Measurements from ENCODE around the gene PATJ.
A peak's percentile ranks its signal among the peaks of the same experiment; 100 is the strongest.
"Not testable (repeated sequence)": the region's sequence is repeated elsewhere in the genome, so short reads cannot be mapped to it uniquely, and the experiment has no call there.

Gene PATJ

GRCh38 chr1:62176597-62177312 is 434.5 kb downstream of the PATJ start:
- no peak for DNase-seq (ENCODE audit: low spot score)

DNA sequence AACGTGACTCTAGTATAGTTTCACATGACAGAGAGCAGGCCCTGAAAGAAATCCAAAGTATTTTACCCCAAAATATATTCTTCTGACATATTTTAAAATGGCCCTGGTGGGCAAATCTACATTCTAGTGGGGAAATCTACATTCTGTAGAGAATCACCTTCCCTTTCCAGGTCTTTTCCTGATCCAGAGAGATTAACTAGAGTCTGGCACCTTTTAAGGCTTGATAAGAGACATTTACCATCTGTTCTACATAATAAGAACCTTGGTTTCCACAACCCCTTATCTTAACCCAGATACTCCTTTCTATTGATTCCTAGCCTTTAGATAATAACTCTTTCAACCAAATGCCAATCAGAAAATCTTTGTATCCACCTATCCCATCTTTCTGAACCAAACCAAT is 435.3 kb downstream of the PATJ start:
- no peak for DNase-seq (ENCODE audit: low spot score)

DNA sequence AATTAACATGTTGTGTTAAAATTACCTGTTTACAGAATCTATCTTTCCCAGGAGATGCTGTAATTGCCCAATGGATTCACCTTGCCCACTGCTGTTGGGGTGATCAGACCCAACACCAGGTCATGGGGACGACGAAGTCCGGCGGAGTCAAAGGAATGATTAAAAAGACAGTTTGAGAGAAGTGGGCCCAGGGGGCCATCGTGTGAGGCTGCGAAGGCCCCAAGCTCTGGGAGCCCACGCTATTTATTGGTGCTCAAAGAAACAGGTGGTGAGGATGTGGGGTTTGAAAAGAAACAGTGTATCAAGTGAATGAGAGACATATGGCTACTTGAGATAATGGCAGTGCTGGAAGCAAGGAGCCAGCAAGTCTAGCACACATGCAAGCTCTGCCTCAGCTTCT is 436.1 kb downstream of the PATJ start:
- no peak for DNase-seq (ENCODE audit: low spot score)

DNA sequence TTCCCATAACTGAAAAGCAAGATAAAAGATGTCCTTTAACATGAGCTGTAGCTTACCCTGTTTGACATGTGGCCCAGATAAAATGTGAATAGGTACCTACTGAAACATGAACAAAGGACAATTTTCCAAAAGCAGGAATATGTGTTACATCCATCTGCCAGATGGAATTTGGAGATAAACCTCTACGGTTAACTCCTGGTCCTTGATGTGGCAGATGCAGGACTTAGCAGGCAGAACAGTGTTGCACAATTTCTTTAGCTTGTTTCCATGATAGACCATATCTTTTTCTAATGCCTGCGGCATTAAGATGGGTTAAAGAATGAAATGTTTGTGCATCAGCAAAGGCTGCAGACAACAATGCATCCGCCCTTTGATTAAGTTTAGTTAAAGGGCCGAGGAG is 437.8 kb downstream of the PATJ start:
- DNase-seq (ENCODE audit: low spot score), result not testable (repeated sequence)

DNA sequence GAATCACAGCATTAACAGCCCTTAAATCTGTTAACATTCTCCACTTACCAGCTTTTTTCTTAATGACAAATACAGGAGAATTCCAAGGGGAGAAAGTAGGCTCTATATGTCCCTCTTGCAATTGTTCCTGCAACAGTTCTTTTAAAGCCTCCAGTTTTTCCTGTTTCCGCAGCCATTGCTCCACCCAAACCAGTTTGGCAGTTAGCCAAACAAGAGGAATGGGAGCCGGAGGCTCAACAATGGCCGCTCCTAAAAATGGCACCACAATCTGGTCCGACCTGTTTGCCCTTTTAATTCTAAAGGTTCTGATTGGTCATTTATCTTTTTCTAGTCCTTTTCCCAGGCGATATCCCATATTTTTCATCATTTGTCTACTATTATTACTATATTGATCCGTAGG is 438.4 kb downstream of the PATJ start:
- DNase-seq (ENCODE audit: low spot score), result no peak

DNA sequence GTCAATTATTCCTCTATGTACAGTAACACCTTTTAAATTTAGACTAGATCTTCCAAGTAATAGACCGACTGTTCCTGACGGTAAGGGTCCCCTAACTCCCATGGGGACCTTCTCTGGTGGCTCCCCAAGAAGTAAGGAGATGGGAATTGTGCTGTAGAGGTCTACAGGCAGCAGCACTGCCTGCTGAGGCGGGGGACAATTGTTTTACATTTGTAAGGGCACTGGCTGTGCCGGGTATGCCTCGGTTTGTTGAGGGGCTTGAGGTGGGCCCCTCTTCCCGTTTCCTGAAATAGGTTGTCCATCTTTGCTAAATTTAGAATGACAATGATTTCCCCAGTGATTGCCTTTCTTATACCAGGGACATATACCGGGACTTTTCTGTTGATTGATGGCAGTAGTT is 439.3 kb downstream of the PATJ start:
- DNase-seq (ENCODE audit: low spot score), result no peak

- not testable (repeated sequence) for DNase-seq (ENCODE audit: low spot score)
Measured at GRCh38 chr1:62182157-62182556, 439.9 kb downstream of the PATJ start.

DNA sequence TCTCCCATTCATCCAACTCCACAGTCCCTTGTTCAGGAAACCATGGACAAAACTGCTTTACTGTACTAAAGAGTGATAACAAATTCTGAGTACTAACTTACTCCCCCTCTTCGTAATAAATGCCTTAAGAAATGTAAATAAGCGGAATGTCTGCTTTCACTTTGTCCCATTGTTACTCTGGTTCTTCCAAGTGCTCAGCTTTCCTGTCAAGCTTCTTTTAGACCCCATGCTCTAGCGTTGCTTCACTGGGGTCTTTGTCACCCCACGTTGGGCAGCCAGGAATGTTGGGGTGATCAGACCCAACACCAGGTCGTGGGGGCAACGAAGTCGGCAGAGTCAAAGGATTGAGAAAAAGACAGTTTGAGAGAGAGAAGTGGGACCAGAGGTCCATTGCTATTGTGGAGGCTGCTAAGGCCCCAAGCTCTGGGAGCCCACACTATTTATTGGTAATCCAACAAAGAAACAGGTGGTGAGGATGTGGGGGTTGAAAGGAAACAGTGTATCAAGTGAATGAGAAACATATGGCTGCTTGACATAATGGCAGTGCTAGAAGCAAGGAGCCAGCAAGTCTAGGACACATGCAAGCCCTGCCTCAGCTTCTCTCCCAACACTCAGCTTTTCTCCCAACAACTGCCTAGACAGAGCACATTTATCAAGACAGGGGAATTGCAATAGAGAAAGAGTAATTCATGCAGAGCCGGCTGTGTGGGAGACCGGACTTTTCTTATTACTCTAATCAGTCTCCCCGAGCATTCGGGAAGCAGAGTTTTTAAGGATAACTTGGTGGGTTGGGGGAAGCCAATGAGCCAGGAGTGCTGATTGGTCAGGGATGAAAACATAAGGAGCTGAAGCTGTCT is 441.1 kb downstream of the PATJ start:
- not testable (repeated sequence) for DNase-seq (ENCODE audit: low spot score)

DNA sequence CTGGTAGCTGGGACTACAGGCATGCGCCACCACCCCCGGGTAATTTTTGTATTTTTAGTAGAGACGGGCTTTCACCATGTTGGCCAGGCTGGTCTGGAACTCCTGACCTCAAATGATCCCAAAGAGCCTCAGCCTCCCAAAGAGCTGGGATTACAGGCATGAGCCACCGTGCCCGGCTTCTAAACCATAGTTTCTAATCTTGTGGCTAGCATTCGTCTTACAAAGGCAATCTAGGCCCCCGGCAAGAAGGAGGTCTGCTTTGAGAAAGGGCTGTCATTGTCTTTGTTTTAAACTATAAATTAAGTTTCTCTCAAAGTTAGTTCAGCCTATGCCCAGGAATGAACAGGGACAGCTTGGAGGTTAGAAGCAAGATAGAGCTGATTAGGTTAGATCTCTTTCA is 442.1 kb downstream of the PATJ start:
- DNase-seq (ENCODE audit: low spot score), result no peak

GRCh38 chr1:62185233-62185632 is 443.0 kb downstream of the PATJ start:
- not testable (repeated sequence) for DNase-seq (ENCODE audit: low spot score)

DNA sequence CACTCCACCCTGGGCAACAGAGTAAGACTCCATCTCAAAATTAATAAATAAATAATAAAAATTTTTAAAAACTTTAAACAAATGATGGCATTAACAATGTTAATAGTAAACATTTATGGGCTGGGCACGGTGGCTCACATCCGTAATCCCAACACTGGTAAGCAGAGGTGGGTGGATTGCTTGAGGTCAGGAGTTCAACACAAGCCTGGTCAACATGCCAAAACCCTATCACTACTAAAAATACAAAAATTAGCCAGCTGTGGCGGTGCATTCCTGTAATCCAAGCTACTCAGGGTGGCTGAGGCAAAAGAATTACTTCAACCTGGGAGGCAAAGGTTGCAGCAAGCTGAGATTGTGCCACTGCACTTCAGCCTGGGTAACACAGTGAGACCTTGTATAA is 443.4 kb downstream of the PATJ start:
- no peak for DNase-seq (ENCODE audit: low spot score)

- no peak for DNase-seq (ENCODE audit: low spot score)
Measured at GRCh38 chr1:62187548-62187947, 445.3 kb downstream of the PATJ start.

DNA sequence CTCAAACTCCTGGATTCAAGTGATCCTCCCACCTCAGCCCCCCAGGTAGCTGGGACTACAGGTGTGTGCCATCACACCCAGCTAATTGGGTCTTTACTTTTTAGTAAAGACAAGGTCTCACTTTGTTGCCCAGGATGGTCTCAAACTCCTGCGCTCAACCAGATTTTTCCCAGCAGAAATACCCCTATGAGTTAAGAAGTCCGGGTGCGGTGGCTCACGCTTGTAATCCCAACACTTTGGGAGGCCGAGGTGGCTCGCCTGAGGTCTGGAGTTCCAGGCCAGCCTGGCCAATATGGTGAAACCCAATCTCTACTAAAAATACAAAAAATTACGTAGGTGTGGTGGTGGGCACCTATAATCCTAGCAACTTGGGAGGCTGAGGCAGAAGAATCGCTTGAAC is 445.8 kb downstream of the PATJ start:
- DNase-seq (ENCODE audit: low spot score), result no peak

GRCh38 chr1:62194651-62195544 is 452.6 kb downstream of the PATJ start, which contains the start of gene L1TD1:
Gene L1TD1, plus strand, starts transcription at chr1:62194849. Its CDS starts 11,780 bp downstream, at chr1:62206629.
- DNase-seq (ENCODE audit: low spot score), result peak; percentile 68

- DNase-seq (ENCODE audit: low spot score), result peak; percentile 64
Measured at GRCh38 chr1:62196086-62196690, 453.9 kb downstream of the PATJ start.

GRCh38 chr1:62198069-62198780 is 455.9 kb downstream of the PATJ start:
- DNase-seq (ENCODE audit: low spot score), result no peak

GRCh38 chr1:62198781-62199125 is 456.5 kb downstream of the PATJ start:
- DNase-seq (ENCODE audit: low spot score), result no peak

DNA sequence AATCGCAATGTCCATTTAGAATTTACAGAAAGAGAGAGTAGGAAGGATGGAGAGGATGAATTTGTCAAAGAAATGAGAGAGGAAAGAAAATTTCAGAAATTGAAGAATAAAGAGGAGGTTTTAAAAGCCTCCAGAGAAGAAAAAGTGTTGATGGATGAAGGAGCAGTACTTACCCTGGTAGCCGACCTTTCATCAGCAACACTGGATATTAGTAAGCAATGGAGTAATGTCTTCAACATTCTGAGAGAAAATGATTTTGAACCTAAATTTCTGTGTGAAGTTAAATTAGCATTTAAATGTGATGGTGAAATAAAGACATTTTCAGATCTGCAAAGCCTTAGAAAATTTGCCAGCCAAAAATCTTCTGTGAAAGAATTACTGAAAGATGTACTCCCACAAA is 464.9 kb downstream of the PATJ start:
- DNase-seq (ENCODE audit: low spot score), result no peak

GRCh38 chr1:62208087-62208486 is 465.8 kb downstream of the PATJ start:
- DNase-seq (ENCODE audit: low spot score), result no peak

- no peak for DNase-seq (ENCODE audit: low spot score)
Measured at GRCh38 chr1:62208970-62209369, 466.7 kb downstream of the PATJ start.

GRCh38 chr1:62209931-62210595 is 467.8 kb downstream of the PATJ start:
- DNase-seq (ENCODE audit: low spot score), result no peak

Data from D341Med (cell line).